T-cell (primary cell): Measurements from ENCODE around the gene JMJD6. TPM values are rescaled to one million over a fixed set of nuclear protein-coding genes. Genes with fewer than 3 reads are reported as not detected.
"Not testable (repeated sequence)": the region's sequence is repeated elsewhere in the genome, so short reads cannot be mapped to it uniquely, and the experiment has no call there.

Experiments used
- ATAC-seq, 4 experiments: fragments of 200-7000 bp in 3 of 4; fragments of 150-1000 bp in 1 of 4; cut with Tn5 transposase; replicated peaks in 1 of 4; 1 replicate in 3 of 4; 2 replicates in 1 of 4; pipeline ENCODE4 v1.10.0; 2021; ENCODE audit warnings: moderate library complexity in 3 of 4, mild to moderate bottlenecking in 2 of 4, moderate number of reproducible peaks in 1 of 4
- CTCF ChIA-PET, 2 donors: fragments of 300-600 bp; sonication (Branson Sonifier 250); formaldehyde crosslinking; loops; one replicate each; lab custom pipeline; 2022; ENCODE audit warnings: antibody characterized with exemption in 2 of 2; lab: Charles Lee
- POLR2A ChIA-PET, 2 donors: fragments of 300-600 bp; sonication (Branson Sonifier 250); formaldehyde crosslinking; loops; one replicate each; lab custom pipeline; 2022; ENCODE audit warnings: antibody characterized with exemption in 2 of 2; lab: Charles Lee
- DNase-seq, 35 experiments: peaks; one replicate each; pipeline versions ENCODE4 v3.0.0 to v3.0.0-alpha.2; 2013 to 2023
- H3K27ac ChIP-seq: one replicate; pipeline ENCODE4 v1.5.1; 2013; ENCODE audit warnings: low read length
- H3K27me3 ChIP-seq, 2 experiments: replicated peaks in 1 of 2; 1 replicate in 1 of 2; 2 replicates in 1 of 2; pipeline versions ENCODE4 v1.6.1 to v1.7.0; 2013; ENCODE audit warnings: low read length in 1 of 2, mixed read lengths in 1 of 2; ENCODE audit not compliant: control insufficient read depth in 2 of 2, insufficient read depth in 2 of 2; ENCODE audit errors: extremely low read depth in 1 of 2
- H3K36me3 ChIP-seq, 2 donors: 1 replicate in 1 of 2; 2 replicates in 1 of 2; pipeline versions ENCODE4 v1.6.1 to v1.7.0; 2013; ENCODE audit warnings: low read length in 1 of 2; ENCODE audit not compliant: control insufficient read depth in 2 of 2, insufficient read depth in 1 of 2; ENCODE audit errors: extremely low read depth in 1 of 2
- H3K4me1 ChIP-seq, 2 experiments: 1 replicate in 1 of 2; 2 replicates in 1 of 2; pipeline versions ENCODE4 v1.6.1 to v1.7.0; 2013; ENCODE audit warnings: low read length in 2 of 2, mixed read lengths in 1 of 2; ENCODE audit not compliant: insufficient read depth in 2 of 2, control insufficient read depth in 1 of 2; ENCODE audit errors: extremely low read depth in 1 of 2
- H3K4me3 ChIP-seq, 2 donors: 1 replicate in 1 of 2; 2 replicates in 1 of 2; pipeline versions ENCODE4 v1.5.1 to v1.7.0; 2013; ENCODE audit warnings: mild to moderate bottlenecking in 2 of 2, low read length in 1 of 2, moderate library complexity in 1 of 2; ENCODE audit not compliant: control insufficient read depth in 1 of 2; ENCODE audit errors: extremely low read depth in 1 of 2
- H3K9me3 ChIP-seq: 2 replicates; pipeline ENCODE4 v1.7.0; 2013
- H3K27ac Mint-ChIP-seq, 2 donors: one replicate each; pipeline ENCODE4 v1.8.0; 2020 to 2021; ENCODE audit warnings: mild to moderate bottlenecking in 2 of 2, mixed read lengths in 2 of 2
- H3K27me3 Mint-ChIP-seq, 2 donors: one replicate each; pipeline ENCODE4 v1.8.0; 2021 to 2022; ENCODE audit warnings: mixed read lengths in 2 of 2
- H3K36me3 Mint-ChIP-seq: one replicate; pipeline ENCODE4 v1.8.0; 2021; ENCODE audit warnings: mixed read lengths
- H3K4me1 Mint-ChIP-seq, 3 donors: one replicate each; pipeline ENCODE4 v1.8.0; 2020 to 2022; ENCODE audit warnings: mixed read lengths in 3 of 3, mild to moderate bottlenecking in 1 of 3
- H3K4me3 Mint-ChIP-seq, 3 donors: one replicate each; pipeline ENCODE4 v1.8.0; 2020 to 2022; ENCODE audit warnings: mild to moderate bottlenecking in 3 of 3, mixed read lengths in 3 of 3, moderate library complexity in 3 of 3
- H3K9me3 Mint-ChIP-seq, 3 donors: one replicate each; pipeline ENCODE4 v1.8.0; 2020 to 2022; ENCODE audit warnings: mixed read lengths in 3 of 3
- WGBS: methylation state at CpG from one replicate; pipeline ENCODE4 v1.1.5; 2013; ENCODE audit warnings: missing lambda C conversion rate; ENCODE audit not compliant: insufficient coverage; 5-methylcytosine and 5-hydroxymethylcytosine counted together
- total RNA-seq, 35 experiments: library from RNA in 6 of 35; stranded (reverse) in 6 of 35; fragments of 120-200 nt in 1 of 35; gene quantifications; one replicate each; pipeline versions ENCODE4 v1.2.1 to v1.2.4 and lab custom pipeline; 2013 to 2026

The JMJD6 gene
- total RNA-seq, 5 donors from 2014 or later (not counting 1 experiment from before 2014, with no cell fraction given) = 48.7 to 155 (median 56.6) TPM

DNA sequence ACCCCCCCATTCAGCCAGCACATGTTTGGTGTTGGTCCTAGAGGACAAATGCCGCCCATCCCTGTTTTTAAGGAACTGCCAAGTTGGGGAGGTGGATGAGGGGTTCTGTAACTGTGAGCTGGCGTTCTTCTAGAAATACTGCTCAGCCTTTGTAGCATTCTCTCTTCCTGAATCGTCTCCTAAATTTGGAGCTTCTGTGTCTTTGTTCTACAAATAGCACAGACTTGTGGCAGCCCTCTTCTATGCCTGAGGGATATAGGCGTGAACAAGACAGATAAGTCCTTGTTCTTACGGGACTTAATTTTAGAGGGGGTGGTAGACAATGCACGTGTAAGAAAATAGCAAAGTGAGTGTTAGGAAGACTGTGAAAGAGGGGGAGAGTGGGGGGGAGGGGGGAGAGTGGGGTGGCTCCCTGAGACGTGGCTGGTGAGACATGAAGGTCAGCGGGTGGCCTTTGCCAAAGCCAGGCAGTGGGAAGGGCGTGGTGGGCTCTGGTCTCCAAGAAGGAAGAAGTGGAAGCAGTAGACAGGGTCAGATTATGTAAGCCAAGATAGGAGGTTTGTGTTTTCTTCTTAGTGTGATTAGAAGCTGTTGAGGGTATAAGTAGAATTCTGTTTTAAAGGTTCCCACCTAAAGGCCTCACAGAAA lies 21.4 kb upstream of the JMJD6 start:
- POLR2A ChIA-PET = no interaction called here
- DNase-seq (no peak), ATAC-seq (no peak)
- H3K27me3 Mint-ChIP-seq = no peaks in the 10 kb centered on the region
- Histone ChIP-seq H3K27ac (no peak overlapping the region), H3K4me3 (no peak overlapping the region), H3K27me3 (no peaks in the 10 kb centered on the region), H3K36me3 (peaks cover 6 to 38% of the 10 kb centered on the region in 2 donors), H3K4me1 (peaks cover 4 to 21% of the 10 kb centered on the region in 2 experiments), H3K9me3 (no peaks in the 10 kb centered on the region)
- peaks cover 11 to 21% (median 13%) of the 10 kb centered on the region in 3 donors for H3K4me1 Mint-ChIP-seq
- H3K4me3 Mint-ChIP-seq = no peak overlapping the region
- H3K27ac Mint-ChIP-seq = no peak overlapping the region
- WGBS = 87% methylated on average over 5 of the region's 9 CpGs
- CTCF ChIA-PET = interaction anchor here (0.5 to 0.7 kb wide), 4 partner anchors 25 to 1354 kb away, joined by 4 to 5 read pairs (median 4); no protein-coding TSS in a partner anchor
- H3K36me3 Mint-ChIP-seq = peaks cover 53% of the 10 kb centered on the region
- no peaks in the 10 kb centered on the region for H3K9me3 Mint-ChIP-seq

DNA sequence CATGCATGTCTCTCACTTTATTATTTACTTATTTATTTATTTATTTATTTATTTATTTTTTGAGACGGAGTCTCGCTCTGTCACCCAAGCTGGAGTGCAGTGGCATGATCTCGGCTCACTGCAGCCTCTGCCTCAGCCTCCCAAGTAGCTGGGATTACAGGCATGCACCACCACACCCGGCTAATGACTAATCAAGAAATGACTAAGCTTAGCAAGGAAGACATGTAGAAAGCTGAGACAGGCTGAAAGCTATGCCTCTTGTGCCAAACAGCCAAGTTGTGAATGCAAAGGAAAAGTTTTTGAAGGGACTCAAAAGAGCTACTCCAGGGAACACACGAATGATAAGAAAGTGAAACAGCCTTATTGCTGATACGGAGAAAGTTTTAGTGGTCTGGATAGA lies 19.4 kb upstream of the JMJD6 start:
- CTCF ChIA-PET, H3K4me3 Mint-ChIP-seq, DNase-seq, H3K9me3 Mint-ChIP-seq, ATAC-seq, POLR2A ChIA-PET, H3K9me3 ChIP-seq, H3K27me3 Mint-ChIP-seq, H3K27me3 ChIP-seq, H3K27ac Mint-ChIP-seq, H3K4me3 ChIP-seq, H3K27ac ChIP-seq, H3K4me1 ChIP-seq: not testable (repeated sequence)
- WGBS = no CpG with 5 or more reads among the region's 6 CpGs
- H3K36me3 Mint-ChIP-seq = peaks cover 61% of the 10 kb centered on the region
- peaks cover 3 to 13% (median 6%) of the 10 kb centered on the region in 3 donors for H3K4me1 Mint-ChIP-seq
- peaks cover 6 to 53% of the 10 kb centered on the region in 2 donors for H3K36me3 ChIP-seq

DNA sequence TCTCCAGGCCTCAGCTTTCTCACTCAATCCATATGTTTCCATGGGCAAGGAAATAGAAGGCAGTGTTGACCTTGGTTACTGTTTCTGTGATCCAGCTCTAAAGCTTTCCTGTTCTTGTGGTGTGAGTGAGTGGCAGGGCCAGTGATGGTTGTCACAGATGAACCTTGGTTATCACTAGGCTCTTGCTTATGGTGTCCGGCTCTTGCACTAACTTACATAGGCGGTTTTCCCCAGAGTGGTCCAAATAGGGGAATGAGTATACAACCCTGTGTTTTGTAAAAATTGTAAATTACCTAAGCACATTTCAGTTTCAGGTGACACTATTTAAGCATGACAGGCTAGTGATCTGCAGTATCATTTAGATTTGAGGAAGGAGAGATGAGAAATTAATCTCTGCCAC lies 18.3 kb upstream of the JMJD6 start:
- no peak overlapping the region for H3K27ac Mint-ChIP-seq
- H3K4me3 ChIP-seq = no peak overlapping the region
- DNase-seq (no peak), ATAC-seq (no peak)
- H3K4me1 ChIP-seq = peaks cover 0 to under 1% of the 10 kb centered on the region in 2 experiments
- H3K27me3 Mint-ChIP-seq = no peaks in the 10 kb centered on the region
- H3K36me3 Mint-ChIP-seq = peaks cover 58% of the 10 kb centered on the region
- no peak overlapping the region for H3K4me3 Mint-ChIP-seq
- no peaks in the 10 kb centered on the region for H3K9me3 Mint-ChIP-seq
- ChIA-PET POLR2A (no interaction called here), CTCF (no interaction called here)
- no peak overlapping the region for H3K27ac ChIP-seq
- H3K36me3 ChIP-seq = peaks cover 6 to 53% of the 10 kb centered on the region in 2 donors
- peaks cover 5 to 14% (median 12%) of the 10 kb centered on the region in 3 donors for H3K4me1 Mint-ChIP-seq
- H3K9me3 ChIP-seq = no peaks in the 10 kb centered on the region
- 100% methylated on average over 1 of the region's 2 CpGs for WGBS
- H3K27me3 ChIP-seq = no peaks in the 10 kb centered on the region

DNA sequence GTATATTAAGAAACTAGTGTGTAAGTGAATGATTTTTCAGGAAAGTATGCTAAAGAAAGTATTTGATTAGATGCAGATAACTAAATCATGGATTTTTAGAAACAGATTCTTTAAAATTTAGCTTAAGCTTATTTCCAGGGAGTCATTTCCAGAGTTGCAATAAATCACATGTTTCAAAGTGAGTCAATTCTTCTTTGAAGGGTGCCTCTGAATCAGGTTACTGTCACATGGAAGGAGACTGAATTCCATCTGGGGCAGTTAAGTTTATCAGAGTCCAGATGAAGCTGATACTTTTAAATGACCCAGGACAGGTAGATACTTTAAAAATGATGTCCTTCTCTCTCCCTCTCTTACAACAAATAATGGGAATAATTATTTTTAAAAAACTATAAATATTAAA lies 16.6 kb upstream of the JMJD6 start:
- Mint-ChIP-seq H3K27ac (no peak overlapping the region), H3K4me1 (peaks cover 17 to 31% (median 28%) of the 10 kb centered on the region in 3 donors), H3K4me3 (no peak overlapping the region), H3K27me3 (no peaks in the 10 kb centered on the region), H3K9me3 (no peaks in the 10 kb centered on the region), H3K36me3 (peaks cover 48% of the 10 kb centered on the region)
- no peaks in the 10 kb centered on the region for H3K27me3 ChIP-seq
- H3K27ac ChIP-seq = no peak overlapping the region
- peaks cover 11 to 12% of the 10 kb centered on the region in 2 experiments for H3K4me1 ChIP-seq
- peaks cover 6 to 57% of the 10 kb centered on the region in 2 donors for H3K36me3 ChIP-seq
- DNase-seq = no peak
- ChIA-PET POLR2A (interaction anchor here in 1 of 2 donors (0.5 kb wide), 2 partner anchors 720 to 859 kb away, joined by 3 to 6 read pairs; no protein-coding TSS in a partner anchor), CTCF (interaction anchor here in 1 of 2 donors (0.5 kb wide), 1 partner anchor 36 kb away, joined by 4 read pairs; no protein-coding TSS in a partner anchor)
- ATAC-seq = no peak
- H3K4me3 ChIP-seq = no peak overlapping the region
- H3K9me3 ChIP-seq = no peaks in the 10 kb centered on the region

DNA sequence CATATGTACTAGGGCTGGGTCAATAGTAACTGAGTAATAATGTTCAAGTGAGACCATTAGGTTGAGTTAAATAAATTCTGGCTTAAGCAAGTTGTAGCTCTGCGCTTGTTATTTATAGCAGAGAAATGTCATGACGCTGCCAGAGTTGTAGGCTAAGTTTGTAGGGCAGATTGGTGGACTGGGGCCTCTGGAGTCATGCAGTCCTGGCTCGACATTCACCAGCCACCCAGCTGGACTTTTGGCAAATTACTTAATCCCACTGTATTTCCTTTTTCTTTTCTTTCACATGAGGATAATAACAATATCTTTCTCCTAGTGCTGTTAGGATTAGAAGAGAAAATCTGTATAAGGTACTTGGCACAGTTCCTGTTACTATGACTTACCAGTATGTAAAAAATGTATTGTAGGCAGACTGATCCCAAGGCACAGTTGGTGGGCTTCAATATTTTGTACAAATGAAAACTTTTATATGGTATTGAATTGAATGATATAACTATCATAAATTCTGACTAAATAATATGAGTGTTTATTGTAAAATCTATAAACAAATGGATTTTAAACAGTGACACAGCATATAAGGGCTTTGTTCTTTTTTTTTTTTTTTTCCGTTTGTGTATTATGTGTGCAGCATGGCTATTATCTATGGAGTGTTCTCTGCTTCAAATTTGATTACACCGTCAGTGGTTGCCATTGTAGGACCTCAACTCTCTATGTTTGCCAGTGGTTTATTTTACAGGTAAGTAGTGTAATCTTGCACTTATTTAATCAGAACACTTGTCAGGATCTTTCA lies 14.1 kb upstream of the JMJD6 start:
- Mint-ChIP-seq H3K27ac (no peak overlapping the region), H3K27me3 (no peaks in the 10 kb centered on the region), H3K4me3 (no peak overlapping the region), H3K9me3 (no peaks in the 10 kb centered on the region), H3K4me1 (peaks cover 25 to 31% (median 30%) of the 10 kb centered on the region in 3 donors), H3K36me3 (peaks cover 43% of the 10 kb centered on the region)
- no peak overlapping the region for H3K4me3 ChIP-seq
- DNase-seq (no peak), ATAC-seq (no peak)
- no peak overlapping the region for H3K27ac ChIP-seq
- CTCF ChIA-PET = no interaction called here
- peaks cover 12 to 17% of the 10 kb centered on the region in 2 experiments for H3K4me1 ChIP-seq
- POLR2A ChIA-PET = interaction anchor here (0.6 to 0.7 kb wide), 2 partner anchors 15 to 16 kb away, joined by 3 to 4 read pairs; no protein-coding TSS in a partner anchor
- no peaks in the 10 kb centered on the region for H3K9me3 ChIP-seq
- H3K27me3 ChIP-seq = no peaks in the 10 kb centered on the region
- WGBS = 100% methylated on average over 2 of the region's 5 CpGs
- H3K36me3 ChIP-seq = peaks cover 0 to 50% of the 10 kb centered on the region in 2 donors

DNA sequence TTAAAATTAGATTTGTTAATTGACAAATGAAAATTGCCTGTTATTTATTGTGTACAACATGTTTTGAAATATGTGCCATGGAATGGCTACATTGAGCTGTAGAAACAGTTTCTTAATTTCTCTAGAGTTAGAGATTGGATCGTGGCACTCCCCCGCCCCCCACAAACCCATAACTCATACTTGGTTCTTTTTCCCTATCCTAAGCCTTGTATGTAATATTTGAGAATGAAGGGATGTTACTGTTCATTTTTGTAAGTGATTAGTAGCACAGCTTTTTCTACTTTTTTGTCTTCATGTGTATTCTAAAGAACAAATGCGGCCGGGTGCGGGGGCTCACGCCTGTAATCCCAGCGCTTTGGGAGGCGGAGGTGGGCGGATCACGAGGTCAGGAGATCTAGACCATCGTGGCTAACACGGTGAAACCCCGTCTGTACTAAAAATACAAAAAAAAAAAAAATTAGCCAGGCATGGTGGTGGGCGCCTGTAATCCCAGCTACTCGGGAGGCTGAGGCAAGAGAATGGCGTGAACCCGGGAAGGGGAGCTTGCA lies 13.2 kb upstream of the JMJD6 start:
- not testable (repeated sequence) for H3K4me3 Mint-ChIP-seq, H3K9me3 Mint-ChIP-seq, H3K4me3 ChIP-seq, H3K27me3 ChIP-seq, H3K27ac Mint-ChIP-seq, H3K9me3 ChIP-seq, ATAC-seq, DNase-seq, H3K27ac ChIP-seq, H3K27me3 Mint-ChIP-seq
- POLR2A ChIA-PET = interaction anchor here (0.5 to 0.7 kb wide), 4 partner anchors 15 to 79 kb away, joined by 3 to 6 read pairs (median 4); no protein-coding TSS in a partner anchor
- peaks cover 41% of the 10 kb centered on the region for H3K36me3 Mint-ChIP-seq
- H3K4me1 Mint-ChIP-seq = peaks cover 34 to 40% (median 36%) of the 10 kb centered on the region in 3 donors
- H3K4me1 ChIP-seq = peaks cover 12 to 25% of the 10 kb centered on the region in 2 experiments
- WGBS = 83% methylated on average over 6 of the region's 17 CpGs
- CTCF ChIA-PET = interaction anchor here in 1 of 2 donors (0.7 to 2.3 kb wide), 2 partner anchors 26 to 1979 kb away, joined by 4 to 8 read pairs; no protein-coding TSS in a partner anchor
- peaks cover 0 to 50% of the 10 kb centered on the region in 2 donors for H3K36me3 ChIP-seq
